AG10803 (cell line): Measurements from ENCODE around the gene CDK2AP2.
A peak's percentile ranks its signal among the peaks of the same experiment; 100 is the strongest.

ENCODE experiments used
- DNase-seq: peaks from one replicate; pipeline ENCODE4 v3.0.0; 2010; ENCODE audit warnings: low read depth
- H3K4me3 ChIP-seq: 2 replicates; pipeline ENCODE4 v1.5.1; 2011; ENCODE audit warnings: mild to moderate bottlenecking, low read length, control low read depth
- TF ChIP-seq, protein P1 (sequence below): conservative IDR thresholded peaks from 2 replicates; pipeline ENCODE4 v1.5.1; 2011; ENCODE audit warnings: mild to moderate bottlenecking, low read length, control low read depth, inconsistent platforms

The CDK2AP2 gene

GRCh38 chr11:67466367-67466766 is 41.6 kb downstream of the CDK2AP2 start:
- DNase-seq = no peak
- TF ChIP-seq, protein P1, sequence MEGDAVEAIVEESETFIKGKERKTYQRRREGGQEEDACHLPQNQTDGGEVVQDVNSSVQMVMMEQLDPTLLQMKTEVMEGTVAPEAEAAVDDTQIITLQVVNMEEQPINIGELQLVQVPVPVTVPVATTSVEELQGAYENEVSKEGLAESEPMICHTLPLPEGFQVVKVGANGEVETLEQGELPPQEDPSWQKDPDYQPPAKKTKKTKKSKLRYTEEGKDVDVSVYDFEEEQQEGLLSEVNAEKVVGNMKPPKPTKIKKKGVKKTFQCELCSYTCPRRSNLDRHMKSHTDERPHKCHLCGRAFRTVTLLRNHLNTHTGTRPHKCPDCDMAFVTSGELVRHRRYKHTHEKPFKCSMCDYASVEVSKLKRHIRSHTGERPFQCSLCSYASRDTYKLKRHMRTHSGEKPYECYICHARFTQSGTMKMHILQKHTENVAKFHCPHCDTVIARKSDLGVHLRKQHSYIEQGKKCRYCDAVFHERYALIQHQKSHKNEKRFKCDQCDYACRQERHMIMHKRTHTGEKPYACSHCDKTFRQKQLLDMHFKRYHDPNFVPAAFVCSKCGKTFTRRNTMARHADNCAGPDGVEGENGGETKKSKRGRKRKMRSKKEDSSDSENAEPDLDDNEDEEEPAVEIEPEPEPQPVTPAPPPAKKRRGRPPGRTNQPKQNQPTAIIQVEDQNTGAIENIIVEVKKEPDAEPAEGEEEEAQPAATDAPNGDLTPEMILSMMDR = no peak
- no peak overlapping the region for H3K4me3 ChIP-seq

GRCh38 chr11:67465530-67465929 is 42.4 kb downstream of the CDK2AP2 start:
- DNase-seq = peak; percentile 11
- H3K4me3 ChIP-seq = peak overlapping the region; percentile 70; the same call in 1 of the 2 replicates

GRCh38 chr11:67465189-67465510 is 42.8 kb downstream of the CDK2AP2 start:
- no peak for DNase-seq
- peak overlapping the region; percentile 70 for H3K4me3 ChIP-seq
- TF ChIP-seq, protein P1 = no peak

DNA sequence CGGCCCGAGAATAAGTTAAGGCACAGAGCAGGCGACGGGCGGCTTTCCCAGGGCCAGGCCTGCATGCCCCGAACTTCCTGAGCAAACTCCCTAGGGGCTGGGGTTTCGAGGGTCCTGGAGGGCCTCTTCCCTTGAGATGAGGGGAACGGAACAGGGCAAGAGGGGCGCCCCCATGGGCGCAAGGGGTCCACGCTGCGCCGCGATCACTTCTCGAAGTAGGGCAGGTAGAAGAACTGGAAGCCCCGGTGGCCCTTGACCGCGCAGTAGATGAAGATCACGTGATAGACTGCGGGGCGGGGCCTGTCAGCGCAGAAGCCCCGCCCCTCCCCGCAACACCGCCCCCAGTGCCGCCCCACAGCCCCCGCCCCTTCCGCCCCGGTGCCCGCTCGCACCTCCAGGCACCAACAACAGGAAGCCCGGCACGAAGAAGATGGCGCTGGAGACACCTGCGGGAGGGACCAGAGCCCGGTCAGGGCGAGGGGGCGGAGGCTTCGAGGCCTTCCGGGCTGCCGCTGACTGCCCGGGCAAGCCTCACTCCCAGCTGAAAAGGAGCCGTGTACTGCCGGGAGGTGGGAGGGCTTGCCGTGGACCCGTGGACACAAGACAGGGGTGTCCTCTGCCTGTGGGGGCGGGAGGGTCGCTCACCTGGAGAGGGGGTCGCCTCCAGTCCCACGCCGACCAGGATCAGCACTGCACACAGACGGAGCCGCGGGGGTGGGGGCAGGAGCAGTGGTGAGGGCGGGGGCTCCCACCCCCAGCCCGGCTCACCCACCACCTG is 43.4 kb downstream of the CDK2AP2 start:
- TF ChIP-seq, protein P1 = no peak
- H3K4me3 ChIP-seq = peak overlapping the region; percentile 70
- DNase-seq = peak; percentile 57

- peak overlapping the region; percentile 52 for H3K4me3 ChIP-seq
- DNase-seq = peak; percentile 41
- TF ChIP-seq, protein P1 = no peak
Observed at GRCh38 chr11:67463680-67464410, 44.1 kb downstream of the CDK2AP2 start.

DNA sequence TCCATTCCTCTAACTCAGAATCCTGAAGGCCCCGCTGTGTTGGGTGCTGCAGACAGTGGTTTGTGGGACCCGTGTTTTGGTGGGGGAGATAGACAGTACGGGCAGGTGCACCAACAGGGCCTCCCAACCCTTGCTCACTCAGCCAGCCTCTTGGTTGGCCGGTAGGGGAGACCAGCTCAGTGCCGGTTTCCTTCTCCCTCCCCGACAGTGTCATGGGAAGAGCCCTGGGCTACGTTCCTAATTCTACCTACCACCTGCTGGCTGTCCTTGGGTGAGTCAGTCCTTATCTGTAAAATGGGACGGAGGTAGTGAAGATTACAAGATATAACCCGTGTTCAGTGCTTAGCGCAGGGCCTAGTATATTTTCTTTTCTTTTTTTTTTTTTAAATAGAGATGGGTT is 44.8 kb downstream of the CDK2AP2 start:
- H3K4me3 ChIP-seq = no peak overlapping the region
- TF ChIP-seq, protein P1 = no peak
- DNase-seq = no peak

GRCh38 chr11:67458266-67458665 is 49.7 kb downstream of the CDK2AP2 start:
- H3K4me3 ChIP-seq = no peak overlapping the region
- no peak for DNase-seq
- TF ChIP-seq, protein P1 = no peak
